Stimulated activated memory B cell treated with anti-CD40 and anti-IgM and Interleukin-4, amounts not matched to agents 10 μg/mL and 1 μg/mL and 100 μg/mL, for 72 hours (primary cell): Measurements from ENCODE around the gene EXOSC9.

ENCODE experiments used
- ATAC-seq: fragments of 150-1000 bp; cut with Tn5 transposase; 2 replicates; pipeline ENCODE4 v1.10.0; 2021
- H3K27ac Mint-ChIP-seq: one replicate; pipeline ENCODE4 v1.8.0; 2022; ENCODE audit warnings: mild to moderate bottlenecking, mixed read lengths
- H3K27me3 Mint-ChIP-seq: one replicate; pipeline ENCODE4 v1.8.0; 2022; ENCODE audit warnings: mixed read lengths
- H3K36me3 Mint-ChIP-seq: one replicate; pipeline ENCODE4 v1.8.0; 2022; ENCODE audit warnings: mixed read lengths
- H3K4me1 Mint-ChIP-seq: one replicate; pipeline ENCODE4 v1.8.0; 2022; ENCODE audit warnings: mixed read lengths
- H3K4me3 Mint-ChIP-seq: one replicate; pipeline ENCODE4 v1.8.0; 2022; ENCODE audit warnings: mild to moderate bottlenecking, moderate library complexity, mixed read lengths
- H3K9me3 Mint-ChIP-seq: one replicate; pipeline ENCODE4 v1.8.0; 2022; ENCODE audit warnings: mixed read lengths

EXOSC9 gene

DNA sequence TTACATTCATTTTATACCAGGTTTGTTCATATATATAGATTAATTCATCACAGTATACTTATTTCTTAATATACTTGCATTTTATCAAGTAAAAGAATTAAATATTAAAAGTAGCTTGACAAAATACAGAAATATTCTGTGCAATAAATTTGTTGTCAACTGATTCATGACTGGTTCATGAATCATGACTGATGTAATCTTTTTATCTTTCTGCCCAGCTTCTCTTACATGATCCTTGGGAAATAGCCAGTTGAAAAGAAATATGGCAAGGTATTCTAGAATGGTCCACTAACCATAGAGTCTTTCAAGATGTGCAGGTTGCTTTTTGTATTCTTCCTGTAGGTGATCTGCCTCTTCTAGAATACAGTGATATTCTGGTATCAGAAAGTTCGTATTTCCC is 26.7 kb downstream of the EXOSC9 start:
- Mint-ChIP-seq H3K27me3 (no peaks in the 10 kb centered on the region), H3K4me3 (no peak overlapping the region), H3K9me3 (no peaks in the 10 kb centered on the region), H3K4me1 (peaks cover 8% of the 10 kb centered on the region), H3K27ac (no peak overlapping the region), H3K36me3 (peaks cover 7% of the 10 kb centered on the region)
- no peak for ATAC-seq

GRCh38 chr4:121829511-121829910 is 28.4 kb downstream of the EXOSC9 start:
- no peak overlapping the region for H3K4me3 Mint-ChIP-seq
- no peak overlapping the region for H3K27ac Mint-ChIP-seq
- peaks cover 7% of the 10 kb centered on the region for H3K36me3 Mint-ChIP-seq
- no peaks in the 10 kb centered on the region for H3K9me3 Mint-ChIP-seq
- H3K27me3 Mint-ChIP-seq, result no peaks in the 10 kb centered on the region
- no peaks in the 10 kb centered on the region for H3K4me1 Mint-ChIP-seq
- no peak for ATAC-seq

- Mint-ChIP-seq H3K9me3 (no peaks in the 10 kb centered on the region), H3K4me3 (no peak overlapping the region), H3K4me1 (no peaks in the 10 kb centered on the region), H3K27me3 (no peaks in the 10 kb centered on the region), H3K36me3 (peaks cover 27% of the 10 kb centered on the region), H3K27ac (no peak overlapping the region)
- no peak for ATAC-seq
These were observed 37.0 kb downstream of the EXOSC9 start for GRCh38 chr4:121838136-121838535.

- no peak overlapping the region for H3K4me3 Mint-ChIP-seq
- H3K36me3 Mint-ChIP-seq, result peaks cover 50% of the 10 kb centered on the region
- H3K9me3 Mint-ChIP-seq, result no peaks in the 10 kb centered on the region
- no peaks in the 10 kb centered on the region for H3K27me3 Mint-ChIP-seq
- H3K4me1 Mint-ChIP-seq, result no peaks in the 10 kb centered on the region
- ATAC-seq, result no peak
- no peak overlapping the region for H3K27ac Mint-ChIP-seq
These were observed 41.7 kb downstream of the EXOSC9 start for GRCh38 chr4:121842862-121843261.

DNA sequence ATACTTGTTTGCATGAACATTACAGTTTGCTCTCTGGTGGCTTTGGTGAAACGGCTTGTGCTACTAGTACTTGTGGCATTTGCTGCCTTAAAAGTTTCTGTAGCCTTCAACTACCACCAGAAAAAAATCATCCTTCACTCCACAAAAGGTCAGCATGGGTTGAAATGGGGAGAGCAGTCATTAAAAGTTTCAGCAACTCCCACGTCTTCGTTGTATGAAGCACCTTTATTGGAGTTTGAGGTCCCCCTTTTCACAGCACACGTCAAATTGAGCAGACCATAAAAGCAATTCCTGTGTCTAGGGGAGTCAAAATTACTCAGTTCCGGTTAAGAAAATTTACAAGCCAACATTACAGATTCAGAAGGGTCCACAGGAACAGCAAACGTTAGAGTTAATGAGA is 45.5 kb downstream of the EXOSC9 start:
- no peaks in the 10 kb centered on the region for H3K9me3 Mint-ChIP-seq
- no peaks in the 10 kb centered on the region for H3K4me1 Mint-ChIP-seq
- no peak for ATAC-seq
- H3K27ac Mint-ChIP-seq, result no peak overlapping the region
- H3K4me3 Mint-ChIP-seq, result no peak overlapping the region
- H3K27me3 Mint-ChIP-seq, result no peaks in the 10 kb centered on the region
- peaks cover 46% of the 10 kb centered on the region for H3K36me3 Mint-ChIP-seq

GRCh38 chr4:121851354-121851753 is 50.2 kb downstream of the EXOSC9 start:
- Mint-ChIP-seq H3K4me3 (no peak overlapping the region), H3K9me3 (no peaks in the 10 kb centered on the region), H3K27me3 (no peaks in the 10 kb centered on the region), H3K27ac (no peak overlapping the region), H3K36me3 (peaks cover 40% of the 10 kb centered on the region), H3K4me1 (no peaks in the 10 kb centered on the region)
- ATAC-seq, result no peak

DNA sequence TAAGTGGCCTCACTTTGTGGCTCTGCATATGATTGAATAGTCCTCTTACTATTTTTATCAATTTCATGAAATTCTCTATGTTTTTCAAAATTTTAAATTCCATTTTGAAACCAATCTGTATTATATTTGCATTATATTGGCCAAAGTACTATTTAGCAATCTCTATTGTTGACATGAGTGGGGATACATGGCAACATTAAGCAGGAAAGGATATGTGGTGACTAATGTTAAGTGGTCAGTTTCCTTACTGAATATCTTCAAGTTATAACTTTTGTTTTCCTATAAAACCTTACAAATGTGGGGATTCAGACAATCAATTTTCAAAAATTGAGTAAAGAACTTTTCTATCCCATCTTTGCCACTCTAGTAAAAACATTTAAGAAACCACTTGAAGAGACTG is 59.0 kb downstream of the EXOSC9 start:
- H3K27me3 Mint-ChIP-seq, result no peaks in the 10 kb centered on the region
- no peak for ATAC-seq
- no peaks in the 10 kb centered on the region for H3K4me1 Mint-ChIP-seq
- no peaks in the 10 kb centered on the region for H3K9me3 Mint-ChIP-seq
- H3K27ac Mint-ChIP-seq, result no peak overlapping the region
- peaks cover 8% of the 10 kb centered on the region for H3K36me3 Mint-ChIP-seq
- no peak overlapping the region for H3K4me3 Mint-ChIP-seq

DNA sequence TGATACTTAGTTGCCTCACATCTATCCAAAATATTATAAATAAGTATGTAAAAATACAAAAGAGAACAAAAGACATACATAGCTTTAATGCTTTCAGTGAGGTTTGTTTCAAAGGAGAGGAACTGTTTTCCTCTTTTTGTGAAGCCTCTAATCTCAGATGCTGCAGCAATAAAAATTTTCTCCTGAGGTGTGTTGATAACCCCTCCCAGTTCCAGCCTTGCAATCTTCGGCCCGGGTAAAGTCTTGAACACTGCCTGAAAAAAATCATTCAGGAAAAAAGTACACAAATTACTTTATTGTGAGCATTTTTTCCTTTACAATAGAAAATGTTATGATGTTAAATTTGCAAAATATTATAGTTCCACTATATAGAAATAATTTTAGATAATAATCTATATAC is 60.3 kb downstream of the EXOSC9 start:
- ATAC-seq, result no peak
- no peaks in the 10 kb centered on the region for H3K9me3 Mint-ChIP-seq
- no peak overlapping the region for H3K4me3 Mint-ChIP-seq
- H3K36me3 Mint-ChIP-seq, result peaks cover 19% of the 10 kb centered on the region
- H3K27me3 Mint-ChIP-seq, result no peaks in the 10 kb centered on the region
- H3K4me1 Mint-ChIP-seq, result no peaks in the 10 kb centered on the region
- no peak overlapping the region for H3K27ac Mint-ChIP-seq

GRCh38 chr4:121863799-121864198 is 62.7 kb downstream of the EXOSC9 start:
- Mint-ChIP-seq H3K27ac (no peak overlapping the region), H3K4me3 (no peak overlapping the region), H3K27me3 (no peaks in the 10 kb centered on the region), H3K4me1 (peaks cover 3% of the 10 kb centered on the region), H3K36me3 (peaks cover 19% of the 10 kb centered on the region), H3K9me3 (no peaks in the 10 kb centered on the region)
- no peak for ATAC-seq
